CD4-positive, alpha-beta T cell treated with Interleukin-15 for 4 hours (primary cell): ENCODE measurements around the gene ZYX.
"Not testable (repeated sequence)": the region's sequence is repeated elsewhere in the genome, so short reads cannot be mapped to it uniquely, and the experiment has no call there.

Source experiments
- DNase-seq: peaks from one replicate; pipeline ENCODE4 v3.0.0-alpha.2; 2020; ENCODE audit warnings: low spot score

Gene ZYX

GRCh38 chr7:143418681-143419458 is 37.7 kb downstream of the ZYX start:
- no peak for DNase-seq

- no peak for DNase-seq
Observed at GRCh38 chr7:143419880-143420279, 38.7 kb downstream of the ZYX start.

- not testable (repeated sequence) for DNase-seq
Observed at GRCh38 chr7:143420624-143421023, 39.5 kb downstream of the ZYX start.

- DNase-seq, result no peak
Observed at GRCh38 chr7:143422033-143422432, 40.9 kb downstream of the ZYX start.

GRCh38 chr7:143424476-143424875 is 43.3 kb downstream of the ZYX start:
- DNase-seq, result not testable (repeated sequence)

GRCh38 chr7:143426479-143427142 is 45.5 kb downstream of the ZYX start:
- peak; percentile 9 for DNase-seq

- DNase-seq, result no peak
Observed at GRCh38 chr7:143429770-143430698, 48.9 kb downstream of the ZYX start.

GRCh38 chr7:143431109-143431508 is 50.0 kb downstream of the ZYX start:
- DNase-seq, result no peak

GRCh38 chr7:143433759-143434158 is 52.6 kb downstream of the ZYX start:
- DNase-seq, result no peak

GRCh38 chr7:143434660-143435059 is 53.5 kb downstream of the ZYX start:
- no peak for DNase-seq

- no peak for DNase-seq
Observed at GRCh38 chr7:143435266-143435665, 54.1 kb downstream of the ZYX start.

- no peak for DNase-seq
Observed at GRCh38 chr7:143436325-143436946, 55.3 kb downstream of the ZYX start.

- DNase-seq, result no peak
Observed at GRCh38 chr7:143437578-143437977, 56.4 kb downstream of the ZYX start.

GRCh38 chr7:143439866-143440265 is 58.7 kb downstream of the ZYX start:
- DNase-seq, result no peak
